ENCODE results near the gene CHRNA4. TPM values are rescaled to one million over a fixed set of nuclear protein-coding genes. Genes with fewer than 3 reads are reported as not detected.

CHRNA4 gene
- total RNA-seq, 1 donor from 2014 or later, result 0.38 TPM

- intact Hi-C loops (cut with micrococcal nuclease), result no loop called here
- no peak for DNase-seq
- Histone ChIP-seq H3K4me3 (no peak overlapping the region), H3K4me1 (no peaks in the 10 kb centered on the region), H3K36me3 (no peaks in the 10 kb centered on the region), H3K27me3 (ENCODE audit: low read depth) (peaks cover 83% of the 10 kb centered on the region), H3K9me3 (replicated peaks) (peaks cover 15% of the 10 kb centered on the region), H3K27ac (replicated peaks) (no peak overlapping the region)
- TF ChIP-seq CTCF (IDR thresholded peaks at IDR 0.05; ENCODE audit: borderline replicate concordance), result no peak
Observed at GRCh38 chr20:63296531-63297299, 64.4 kb downstream of the CHRNA4 start.

GRCh38 chr20:63295846-63296245 lies 65.3 kb downstream of the CHRNA4 start:
- Histone ChIP-seq H3K4me3 (no peak overlapping the region), H3K4me1 (peaks cover 5% of the 10 kb centered on the region), H3K27me3 (ENCODE audit: low read depth) (peaks cover 75% of the 10 kb centered on the region), H3K27ac (replicated peaks) (no peak overlapping the region), H3K36me3 (no peaks in the 10 kb centered on the region), H3K9me3 (replicated peaks) (peaks cover 6% of the 10 kb centered on the region)
- intact Hi-C loops (cut with micrococcal nuclease), result no loop called here
- no peak for DNase-seq
- TF ChIP-seq CTCF (IDR thresholded peaks at IDR 0.05; ENCODE audit: borderline replicate concordance), result no peak

GRCh38 chr20:63295422-63295821 lies 65.7 kb downstream of the CHRNA4 start:
- Histone ChIP-seq H3K36me3 (no peaks in the 10 kb centered on the region), H3K4me3 (no peak overlapping the region), H3K27ac (replicated peaks) (no peak overlapping the region), H3K9me3 (replicated peaks) (peaks cover 2% of the 10 kb centered on the region), H3K27me3 (ENCODE audit: low read depth) (peaks cover 74% of the 10 kb centered on the region), H3K4me1 (peaks cover 9% of the 10 kb centered on the region)
- no peak for TF ChIP-seq CTCF (IDR thresholded peaks at IDR 0.05; ENCODE audit: borderline replicate concordance)
- intact Hi-C loops (cut with micrococcal nuclease), result no loop called here
- no peak for DNase-seq

GRCh38 chr20:63295018-63295417 lies 66.1 kb downstream of the CHRNA4 start:
- intact Hi-C loops (cut with micrococcal nuclease), result no loop called here
- no peak for DNase-seq
- Histone ChIP-seq H3K4me3 (no peak overlapping the region), H3K4me1 (peaks cover 9% of the 10 kb centered on the region), H3K27me3 (ENCODE audit: low read depth) (peaks cover 70% of the 10 kb centered on the region), H3K9me3 (replicated peaks) (no peaks in the 10 kb centered on the region), H3K27ac (replicated peaks) (no peak overlapping the region), H3K36me3 (no peaks in the 10 kb centered on the region)
- TF ChIP-seq CTCF (IDR thresholded peaks at IDR 0.05; ENCODE audit: borderline replicate concordance), result no peak

- no peaks in the 10 kb centered on the region for H3K9me3 ChIP-seq (replicated peaks)
- peaks cover 9% of the 10 kb centered on the region for H3K4me1 ChIP-seq
- no peak overlapping the region for H3K4me3 ChIP-seq
- intact Hi-C loops (cut with micrococcal nuclease), result no loop called here
- peaks cover 65% of the 10 kb centered on the region for H3K27me3 ChIP-seq (ENCODE audit: low read depth)
- H3K36me3 ChIP-seq, result peaks cover 2% of the 10 kb centered on the region
- H3K27ac ChIP-seq (replicated peaks), result no peak overlapping the region
- TF ChIP-seq CTCF (IDR thresholded peaks at IDR 0.05; ENCODE audit: borderline replicate concordance), result no peak
- no peak for DNase-seq
Observed at GRCh38 chr20:63294536-63294900, 66.6 kb downstream of the CHRNA4 start.
